GM23338 (cell line): ENCODE results near the gene ITPR2. TPM values are rescaled to one million over a fixed set of nuclear protein-coding genes. Genes with fewer than 3 reads are reported as not detected.
A peak's percentile ranks its signal among the peaks of the same experiment; 100 is the strongest.

Source experiments
- ATAC-seq: fragments of 200-7000 bp; cut with Tn5 transposase; 3 replicates; pipeline ENCODE4 v1.9.1; 2020
- DNase-seq: peaks from one replicate; pipeline ENCODE4 v3.0.0-alpha.2; 2015; ENCODE audit warnings: low spot score
- H2AFZ ChIP-seq: fragments of 200-600 bp; sonication (generic); 2 replicates; pipeline ENCODE4 v1.8.0; 2016; ENCODE audit warnings: antibody characterized with exemption, mild to moderate bottlenecking, moderate library complexity
- H3F3A ChIP-seq: fragments of 200-600 bp; sonication (generic); replicated peaks from 2 replicates; pipeline ENCODE4 v1.8.0; 2017; ENCODE audit warnings: antibody characterized with exemption, mixed run types, low read depth
- H3K27ac ChIP-seq: fragments of 200-600 bp; sonication (generic); 2 replicates; pipeline ENCODE4 v1.6.1; 2016; ENCODE audit warnings: low read depth
- H3K27me3 ChIP-seq: fragments of 200-600 bp; sonication (generic); 2 replicates; pipeline ENCODE4 v1.8.0; 2016; ENCODE audit warnings: mild to moderate bottlenecking, mixed run types, moderate library complexity; ENCODE audit not compliant: insufficient read depth
- H3K36me3 ChIP-seq: fragments of 200-600 bp; sonication (generic); 2 replicates; pipeline ENCODE4 v1.8.0; 2016; ENCODE audit warnings: mild to moderate bottlenecking; ENCODE audit not compliant: insufficient read depth
- H3K4me1 ChIP-seq: fragments of 200-600 bp; sonication (generic); 2 replicates; pipeline ENCODE4 v1.8.0; 2016; ENCODE audit warnings: mild to moderate bottlenecking, moderate library complexity; ENCODE audit not compliant: insufficient read depth
- H3K4me2 ChIP-seq: fragments of 200-600 bp; sonication (generic); 2 replicates; pipeline ENCODE4 v1.7.1; 2017; ENCODE audit warnings: mixed run types
- H3K4me3 ChIP-seq: fragments of 200-600 bp; sonication (generic); 2 replicates; pipeline ENCODE4 v1.6.1; 2016; ENCODE audit warnings: mixed run types
- H3K79me2 ChIP-seq: fragments of 200-600 bp; sonication (generic); replicated peaks from 2 replicates; pipeline ENCODE4 v1.8.0; 2017; ENCODE audit warnings: mild to moderate bottlenecking; ENCODE audit not compliant: insufficient read depth
- H3K9me2 ChIP-seq: fragments of 200-600 bp; sonication (generic); 2 replicates; pipeline ENCODE4 v1.8.0; 2017; ENCODE audit not compliant: insufficient read depth
- H4K20me1 ChIP-seq: fragments of 200-600 bp; sonication (generic); replicated peaks from 2 replicates; pipeline ENCODE4 v1.8.0; 2017; ENCODE audit warnings: mild to moderate bottlenecking; ENCODE audit not compliant: insufficient read depth
- H3K27ac Mint-ChIP-seq: 2 replicates; pipeline ENCODE4 v1.8.0; 2020; ENCODE audit warnings: inconsistent platforms, mild to moderate bottlenecking, moderate library complexity, mixed read lengths
- H3K27me3 Mint-ChIP-seq: 3 replicates; pipeline ENCODE4 v1.8.0; 2022; ENCODE audit warnings: low read depth, mild to moderate bottlenecking, moderate library complexity, mixed read lengths, inconsistent platforms; ENCODE audit not compliant: insufficient read depth, poor library complexity
- H3K36me3 Mint-ChIP-seq: 3 replicates; pipeline ENCODE4 v1.8.0; 2021; ENCODE audit warnings: low read depth, mild to moderate bottlenecking, inconsistent platforms, moderate library complexity, mixed read lengths
- H3K4me1 Mint-ChIP-seq: 3 replicates; pipeline ENCODE4 v1.8.0; 2020; ENCODE audit warnings: mild to moderate bottlenecking, inconsistent platforms, mixed read lengths
- H3K4me3 Mint-ChIP-seq: 3 replicates; pipeline ENCODE4 v1.8.0; 2021; ENCODE audit warnings: moderate library complexity, mild to moderate bottlenecking, inconsistent platforms, mixed read lengths
- H3K9me3 Mint-ChIP-seq: 3 replicates; pipeline ENCODE4 v1.8.0; 2020; ENCODE audit warnings: moderate library complexity, mild to moderate bottlenecking, inconsistent platforms, mixed read lengths
- EZH2 ChIP-seq: fragments of 200-600 bp; sonication (generic); IDR thresholded peaks from one replicate; pipeline ENCODE4 v1.8.0; 2017; ENCODE audit warnings: antibody characterized with exemption, mild to moderate bottlenecking, low read depth; ENCODE audit not compliant: unreplicated experiment
- EZH2phosphoT487 ChIP-seq: fragments of 200-600 bp; sonication (generic); IDR thresholded peaks from one replicate; pipeline ENCODE4 v1.8.1; 2018; ENCODE audit warnings: antibody characterized with exemption; ENCODE audit not compliant: unreplicated experiment
- JUNB ChIP-seq: IDR thresholded peaks from one replicate; pipeline ENCODE4 v1.6.1; 2016; ENCODE audit warnings: antibody characterized with exemption; ENCODE audit not compliant: unreplicated experiment
- NANOG ChIP-seq: IDR thresholded peaks from 2 replicates; pipeline ENCODE4 v1.6.1; 2016; ENCODE audit warnings: antibody characterized with exemption, borderline replicate concordance
- POLR2AphosphoS5 ChIP-seq: IDR thresholded peaks from 2 replicates; pipeline ENCODE4 v1.6.1; 2016; ENCODE audit warnings: antibody characterized with exemption, low read depth
- ZNF114 ChIP-seq: fragments of 250-450 bp; sonication (Bioruptor Pico); IDR thresholded peaks from 2 replicates; pipeline ENCODE4 v1.5.0; 2020; ENCODE audit warnings: mild to moderate bottlenecking, moderate library complexity
- polyA plus RNA-seq: library from polyadenylated mRNA; unstranded; fragments of >200 nt; fragmentation: Nextera tagmentation; extraction: Ambion mirVana; gene quantifications from 2 replicates; pipeline ENCODE4 v1.2.1, GENCODE V29; 2016
- total RNA-seq: library from RNA; depleted of rRNA; stranded (reverse); fragments of >200 nt; shearing (Covaris generic); gene quantifications from 2 replicates; pipeline ENCODE4 v1.2.3, GENCODE V29; 2014
- TF ChIP-seq, protein P1 (sequence below), 2 experiments: fragments of 200-600 bp in 1 of 2; sonication (generic) in 1 of 2; conservative IDR thresholded peaks; 2 replicates each; pipeline versions ENCODE4 v1.5.1 to v1.6.1; 2016 to 2017; ENCODE audit warnings: antibody characterized with exemption in 2 of 2, low read depth in 2 of 2, mild to moderate bottlenecking in 2 of 2, moderate library complexity in 1 of 2
- TF ChIP-seq, protein P2 (sequence below): IDR thresholded peaks from 2 replicates; pipeline ENCODE4 v1.6.1; 2016; ENCODE audit warnings: antibody characterized with exemption
- TF ChIP-seq, protein P3 (sequence below): fragments of 250-450 bp; sonication (Bioruptor Pico); IDR thresholded peaks from 2 replicates; pipeline ENCODE4 v1.5.0; 2020; ENCODE audit warnings: mild to moderate bottlenecking, moderate library complexity

ITPR2 gene
- total and polyA plus RNA-seq, 2 experiments from 2014 or later: 44.5 to 65.2 TPM

DNA sequence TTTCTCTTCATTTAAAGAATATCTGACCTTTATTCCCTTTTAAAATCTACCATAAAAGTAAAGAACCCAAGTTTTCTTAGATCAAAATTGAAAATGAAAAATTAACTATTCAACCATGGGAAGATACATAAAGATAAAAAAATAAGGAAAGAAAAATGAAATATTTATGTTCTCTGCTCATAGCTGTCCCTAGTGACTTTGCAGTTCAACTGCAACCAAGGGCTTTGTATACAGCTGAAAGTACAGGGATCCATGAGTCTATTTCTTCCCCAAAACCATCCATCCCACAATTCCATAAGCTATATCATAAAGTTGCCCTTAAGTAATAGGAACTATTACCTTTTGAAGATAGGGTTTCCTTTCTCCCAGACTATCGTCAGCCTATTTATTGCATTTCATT lies 113.1 kb downstream of the ITPR2 start:
- Mint-ChIP-seq H3K4me1 (no peaks in the 10 kb centered on the region; the same call in 2 of the 3 replicates), H3K4me3 (no peak overlapping the region), H3K36me3 (peaks cover 8% of the 10 kb centered on the region), H3K27ac (no peak overlapping the region), H3K9me3 (no peaks in the 10 kb centered on the region), H3K27me3 (no peaks in the 10 kb centered on the region)
- no peak for TF ChIP-seq EZH2
- no peak for TF ChIP-seq EZH2phosphoT487
- TF ChIP-seq, protein P1, sequence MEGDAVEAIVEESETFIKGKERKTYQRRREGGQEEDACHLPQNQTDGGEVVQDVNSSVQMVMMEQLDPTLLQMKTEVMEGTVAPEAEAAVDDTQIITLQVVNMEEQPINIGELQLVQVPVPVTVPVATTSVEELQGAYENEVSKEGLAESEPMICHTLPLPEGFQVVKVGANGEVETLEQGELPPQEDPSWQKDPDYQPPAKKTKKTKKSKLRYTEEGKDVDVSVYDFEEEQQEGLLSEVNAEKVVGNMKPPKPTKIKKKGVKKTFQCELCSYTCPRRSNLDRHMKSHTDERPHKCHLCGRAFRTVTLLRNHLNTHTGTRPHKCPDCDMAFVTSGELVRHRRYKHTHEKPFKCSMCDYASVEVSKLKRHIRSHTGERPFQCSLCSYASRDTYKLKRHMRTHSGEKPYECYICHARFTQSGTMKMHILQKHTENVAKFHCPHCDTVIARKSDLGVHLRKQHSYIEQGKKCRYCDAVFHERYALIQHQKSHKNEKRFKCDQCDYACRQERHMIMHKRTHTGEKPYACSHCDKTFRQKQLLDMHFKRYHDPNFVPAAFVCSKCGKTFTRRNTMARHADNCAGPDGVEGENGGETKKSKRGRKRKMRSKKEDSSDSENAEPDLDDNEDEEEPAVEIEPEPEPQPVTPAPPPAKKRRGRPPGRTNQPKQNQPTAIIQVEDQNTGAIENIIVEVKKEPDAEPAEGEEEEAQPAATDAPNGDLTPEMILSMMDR (conservative IDR thresholded peaks at IDR 0.05; ENCODE audit: low read depth in 2 of 2): peak in 1 of 2 experiments; percentile 27; a peak in 1 of 4 replicates
- no peak for TF ChIP-seq JUNB
- TF ChIP-seq NANOG: no peak
- Histone ChIP-seq H3K4me2 (no peak overlapping the region), H3K9me2 (no peaks in the 10 kb centered on the region), H3K27ac (no peak overlapping the region; the same call in 1 of the 2 replicates), H2AFZ (no peak overlapping the region), H3K27me3 (no peaks in the 10 kb centered on the region), H4K20me1 (no peaks in the 10 kb centered on the region), H3K36me3 (peaks cover 11% of the 10 kb centered on the region; the same call in 1 of the 2 replicates), H3K4me1 (no peaks in the 10 kb centered on the region), H3K4me3 (no peak overlapping the region), H3K79me2 (no peaks in the 10 kb centered on the region), H3F3A (no peaks in the 10 kb centered on the region)
- DNase-seq: no peak
- no peak for ATAC-seq

DNA sequence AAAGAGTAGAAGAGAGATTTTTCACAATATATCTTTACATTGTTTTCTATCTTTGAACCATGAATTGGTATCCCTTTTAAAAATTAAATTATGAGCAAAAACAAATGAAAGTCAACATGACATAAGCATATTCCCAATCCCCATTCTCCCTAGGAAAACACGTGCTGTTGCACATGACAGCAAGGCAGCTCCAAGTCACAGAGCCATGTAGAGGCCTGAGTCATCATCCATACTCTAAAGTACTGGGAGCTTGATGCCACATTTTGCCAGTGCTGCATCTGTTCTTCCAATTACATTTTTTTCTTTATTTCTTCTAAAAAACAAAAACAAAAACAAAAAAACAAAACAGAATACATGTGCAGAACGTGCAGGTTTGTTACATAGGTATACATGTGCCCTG lies 115.2 kb downstream of the ITPR2 start:
- Histone ChIP-seq H3K4me2 (no peak overlapping the region), H3K27me3 (no peaks in the 10 kb centered on the region), H2AFZ (no peak overlapping the region), H3F3A (0 out of 2 replicates have a peak, but pooled peaks cover 4% of the 10 kb centered on the region), H3K27ac (no peak overlapping the region), H3K79me2 (no peaks in the 10 kb centered on the region), H3K9me2 (no peaks in the 10 kb centered on the region), H3K4me3 (no peak overlapping the region), H3K4me1 (peaks cover 14% of the 10 kb centered on the region), H3K36me3 (peaks cover 13% of the 10 kb centered on the region; the same call in 1 of the 2 replicates), H4K20me1 (no peaks in the 10 kb centered on the region)
- H3K27ac Mint-ChIP-seq: no peak overlapping the region
- no peak for DNase-seq
- peaks cover 13% of the 10 kb centered on the region for H3K4me1 Mint-ChIP-seq
- H3K9me3 Mint-ChIP-seq: no peaks in the 10 kb centered on the region
- ATAC-seq: no peak
- peaks cover 11% of the 10 kb centered on the region for H3K36me3 Mint-ChIP-seq
- no peaks in the 10 kb centered on the region for H3K27me3 Mint-ChIP-seq
- H3K4me3 Mint-ChIP-seq: no peak overlapping the region
- no peak for TF ChIP-seq EZH2
- TF ChIP-seq ZNF114 (CRISPR knock-in tag): no peak
- TF ChIP-seq, protein P1 (conservative IDR thresholded peaks at IDR 0.05; ENCODE audit: low read depth in 2 of 2): no peak
- TF ChIP-seq, protein P2, sequence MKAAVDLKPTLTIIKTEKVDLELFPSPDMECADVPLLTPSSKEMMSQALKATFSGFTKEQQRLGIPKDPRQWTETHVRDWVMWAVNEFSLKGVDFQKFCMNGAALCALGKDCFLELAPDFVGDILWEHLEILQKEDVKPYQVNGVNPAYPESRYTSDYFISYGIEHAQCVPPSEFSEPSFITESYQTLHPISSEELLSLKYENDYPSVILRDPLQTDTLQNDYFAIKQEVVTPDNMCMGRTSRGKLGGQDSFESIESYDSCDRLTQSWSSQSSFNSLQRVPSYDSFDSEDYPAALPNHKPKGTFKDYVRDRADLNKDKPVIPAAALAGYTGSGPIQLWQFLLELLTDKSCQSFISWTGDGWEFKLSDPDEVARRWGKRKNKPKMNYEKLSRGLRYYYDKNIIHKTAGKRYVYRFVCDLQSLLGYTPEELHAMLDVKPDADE: no peak
- TF ChIP-seq POLR2AphosphoS5: no peak
- TF ChIP-seq, protein P3, sequence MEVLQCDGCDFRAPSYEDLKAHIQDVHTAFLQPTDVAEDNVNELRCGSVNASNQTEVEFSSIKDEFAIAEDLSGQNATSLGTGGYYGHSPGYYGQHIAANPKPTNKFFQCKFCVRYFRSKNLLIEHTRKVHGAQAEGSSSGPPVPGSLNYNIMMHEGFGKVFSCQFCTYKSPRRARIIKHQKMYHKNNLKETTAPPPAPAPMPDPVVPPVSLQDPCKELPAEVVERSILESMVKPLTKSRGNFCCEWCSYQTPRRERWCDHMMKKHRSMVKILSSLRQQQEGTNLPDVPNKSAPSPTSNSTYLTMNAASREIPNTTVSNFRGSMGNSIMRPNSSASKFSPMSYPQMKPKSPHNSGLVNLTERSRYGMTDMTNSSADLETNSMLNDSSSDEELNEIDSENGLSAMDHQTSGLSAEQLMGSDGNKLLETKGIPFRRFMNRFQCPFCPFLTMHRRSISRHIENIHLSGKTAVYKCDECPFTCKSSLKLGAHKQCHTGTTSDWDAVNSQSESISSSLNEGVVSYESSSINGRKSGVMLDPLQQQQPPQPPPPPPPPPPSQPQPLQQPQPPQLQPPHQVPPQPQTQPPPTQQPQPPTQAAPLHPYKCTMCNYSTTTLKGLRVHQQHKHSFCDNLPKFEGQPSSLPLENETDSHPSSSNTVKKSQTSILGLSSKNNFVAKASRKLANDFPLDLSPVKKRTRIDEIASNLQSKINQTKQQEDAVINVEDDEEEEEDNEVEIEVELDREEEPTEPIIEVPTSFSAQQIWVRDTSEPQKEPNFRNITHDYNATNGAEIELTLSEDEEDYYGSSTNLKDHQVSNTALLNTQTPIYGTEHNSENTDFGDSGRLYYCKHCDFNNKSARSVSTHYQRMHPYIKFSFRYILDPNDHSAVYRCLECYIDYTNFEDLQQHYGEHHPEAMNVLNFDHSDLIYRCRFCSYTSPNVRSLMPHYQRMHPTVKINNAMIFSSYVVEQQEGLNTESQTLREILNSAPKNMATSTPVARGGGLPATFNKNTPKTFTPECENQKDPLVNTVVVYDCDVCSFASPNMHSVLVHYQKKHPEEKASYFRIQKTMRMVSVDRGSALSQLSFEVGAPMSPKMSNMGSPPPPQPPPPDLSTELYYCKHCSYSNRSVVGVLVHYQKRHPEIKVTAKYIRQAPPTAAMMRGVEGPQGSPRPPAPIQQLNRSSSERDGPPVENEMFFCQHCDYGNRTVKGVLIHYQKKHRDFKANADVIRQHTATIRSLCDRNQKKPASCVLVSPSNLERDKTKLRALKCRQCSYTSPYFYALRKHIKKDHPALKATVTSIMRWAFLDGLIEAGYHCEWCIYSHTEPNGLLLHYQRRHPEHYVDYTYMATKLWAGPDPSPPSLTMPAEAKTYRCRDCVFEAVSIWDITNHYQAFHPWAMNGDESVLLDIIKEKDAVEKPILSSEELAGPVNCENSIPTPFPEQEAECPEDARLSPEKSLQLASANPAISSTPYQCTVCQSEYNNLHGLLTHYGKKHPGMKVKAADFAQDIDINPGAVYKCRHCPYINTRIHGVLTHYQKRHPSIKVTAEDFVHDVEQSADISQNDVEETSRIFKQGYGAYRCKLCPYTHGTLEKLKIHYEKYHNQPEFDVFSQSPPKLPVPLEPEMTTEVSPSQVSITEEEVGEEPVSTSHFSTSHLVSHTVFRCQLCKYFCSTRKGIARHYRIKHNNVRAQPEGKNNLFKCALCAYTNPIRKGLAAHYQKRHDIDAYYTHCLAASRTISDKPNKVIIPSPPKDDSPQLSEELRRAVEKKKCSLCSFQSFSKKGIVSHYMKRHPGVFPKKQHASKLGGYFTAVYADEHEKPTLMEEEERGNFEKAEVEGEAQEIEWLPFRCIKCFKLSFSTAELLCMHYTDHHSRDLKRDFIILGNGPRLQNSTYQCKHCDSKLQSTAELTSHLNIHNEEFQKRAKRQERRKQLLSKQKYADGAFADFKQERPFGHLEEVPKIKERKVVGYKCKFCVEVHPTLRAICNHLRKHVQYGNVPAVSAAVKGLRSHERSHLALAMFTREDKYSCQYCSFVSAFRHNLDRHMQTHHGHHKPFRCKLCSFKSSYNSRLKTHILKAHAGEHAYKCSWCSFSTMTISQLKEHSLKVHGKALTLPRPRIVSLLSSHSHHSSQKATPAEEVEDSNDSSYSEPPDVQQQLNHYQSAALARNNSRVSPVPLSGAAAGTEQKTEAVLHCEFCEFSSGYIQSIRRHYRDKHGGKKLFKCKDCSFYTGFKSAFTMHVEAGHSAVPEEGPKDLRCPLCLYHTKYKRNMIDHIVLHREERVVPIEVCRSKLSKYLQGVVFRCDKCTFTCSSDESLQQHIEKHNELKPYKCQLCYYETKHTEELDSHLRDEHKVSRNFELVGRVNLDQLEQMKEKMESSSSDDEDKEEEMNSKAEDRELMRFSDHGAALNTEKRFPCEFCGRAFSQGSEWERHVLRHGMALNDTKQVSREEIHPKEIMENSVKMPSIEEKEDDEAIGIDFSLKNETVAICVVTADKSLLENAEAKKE (CRISPR knock-in tag): no peak
